NB4 (cell line): ENCODE results near the gene IRAG1.

ENCODE experiments used
- CTCF ChIP-seq: IDR thresholded peaks from one replicate; pipeline ENCODE4 v1.5.1; 2012; ENCODE audit warnings: low read depth, low read length
- MYC ChIP-seq: IDR thresholded peaks from 2 replicates; pipeline ENCODE4 v1.6.1; 2011; ENCODE audit warnings: low read depth, low read length
- POLR2A ChIP-seq: IDR thresholded peaks from 2 replicates; pipeline ENCODE4 v1.6.1; 2011; ENCODE audit warnings: mild to moderate bottlenecking; ENCODE audit not compliant: insufficient read length; ENCODE audit errors: extremely low read depth
- TF ChIP-seq, protein P1 (sequence below): IDR thresholded peaks from 2 replicates; pipeline ENCODE4 v1.6.1; 2011; ENCODE audit warnings: low read depth, low read length

- TF ChIP-seq, protein P1, sequence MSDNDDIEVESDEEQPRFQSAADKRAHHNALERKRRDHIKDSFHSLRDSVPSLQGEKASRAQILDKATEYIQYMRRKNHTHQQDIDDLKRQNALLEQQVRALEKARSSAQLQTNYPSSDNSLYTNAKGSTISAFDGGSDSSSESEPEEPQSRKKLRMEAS, result no peak
- peak; percentile 2 for TF ChIP-seq CTCF
- TF ChIP-seq POLR2A, result no peak
- no peak for TF ChIP-seq MYC
These were observed 1.1 kb upstream of the IRAG1 start for GRCh38 chr11:10694486-10695239.
